ENCODE measurements around the gene SCIMP. TPM values are rescaled to one million over a fixed set of nuclear protein-coding genes. Genes with fewer than 3 reads are reported as not detected.

Gene SCIMP
- total and polyA plus RNA-seq, 2 of the 4 experiments (the other 2 are of a cell fraction) = not detected

DNA sequence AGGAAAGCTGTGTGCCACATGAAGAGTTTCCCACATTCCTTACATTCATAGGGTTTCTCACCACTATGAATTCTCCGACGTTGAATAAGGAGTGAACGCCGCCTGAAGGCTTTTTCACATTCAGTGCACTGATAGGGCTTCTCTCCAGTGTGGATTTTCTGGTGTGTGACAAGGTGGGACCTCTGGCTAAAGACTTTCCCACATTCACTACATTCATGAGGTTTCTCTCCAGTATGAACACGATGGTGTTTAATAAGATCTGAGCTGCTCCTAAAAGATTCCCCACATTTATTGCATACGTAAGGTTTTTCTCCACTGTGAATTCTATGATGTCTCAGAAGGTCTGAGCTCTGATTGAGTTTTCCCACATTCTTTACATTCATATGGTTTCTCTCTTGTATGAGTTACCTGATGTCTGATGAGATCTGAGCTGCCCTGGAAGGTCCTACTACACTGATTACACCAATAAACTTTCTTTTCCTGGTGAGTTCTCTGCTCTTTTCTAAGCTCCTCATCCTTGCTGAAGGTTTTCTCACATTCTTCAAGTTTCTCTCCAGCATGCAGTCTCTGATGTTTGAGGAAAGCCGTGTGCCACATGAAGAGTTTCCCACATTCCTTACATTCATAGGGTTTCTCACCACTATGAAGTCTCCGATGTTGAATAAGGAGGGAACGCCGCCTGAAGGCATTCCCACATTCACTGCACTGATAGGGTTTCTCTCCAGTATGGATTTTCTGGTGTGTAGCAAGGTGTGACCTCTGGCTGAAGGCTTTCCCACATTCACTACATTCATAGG, 53.0 kb downstream of the SCIMP start (continued):
- TF ChIP-seq, protein P1, sequence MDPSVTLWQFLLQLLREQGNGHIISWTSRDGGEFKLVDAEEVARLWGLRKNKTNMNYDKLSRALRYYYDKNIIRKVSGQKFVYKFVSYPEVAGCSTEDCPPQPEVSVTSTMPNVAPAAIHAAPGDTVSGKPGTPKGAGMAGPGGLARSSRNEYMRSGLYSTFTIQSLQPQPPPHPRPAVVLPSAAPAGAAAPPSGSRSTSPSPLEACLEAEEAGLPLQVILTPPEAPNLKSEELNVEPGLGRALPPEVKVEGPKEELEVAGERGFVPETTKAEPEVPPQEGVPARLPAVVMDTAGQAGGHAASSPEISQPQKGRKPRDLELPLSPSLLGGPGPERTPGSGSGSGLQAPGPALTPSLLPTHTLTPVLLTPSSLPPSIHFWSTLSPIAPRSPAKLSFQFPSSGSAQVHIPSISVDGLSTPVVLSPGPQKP (IDR thresholded peaks at IDR 0.05; ENCODE audit: borderline replicate concordance, low read depth, low read length) = no peak

DNA sequence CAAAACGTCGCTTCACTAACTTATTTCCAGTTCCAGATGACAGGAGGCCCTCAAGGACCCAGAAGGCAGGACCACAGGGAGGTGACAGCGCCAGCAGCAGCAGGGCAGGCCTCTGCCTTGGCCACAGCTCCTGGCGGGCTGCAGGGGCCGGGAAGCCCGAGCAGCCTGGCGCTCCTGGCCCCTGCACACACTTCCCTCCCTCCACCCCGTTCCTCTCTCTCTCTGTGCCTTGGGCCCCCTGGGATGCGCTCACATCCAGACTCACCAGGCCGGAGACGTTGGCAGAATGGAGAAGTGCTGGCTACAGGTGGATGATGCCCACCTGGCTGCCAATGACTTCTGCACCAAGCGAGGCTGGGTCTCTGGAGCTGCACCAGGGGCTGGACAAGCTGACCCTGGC, 55.7 kb downstream of the SCIMP start:
- no TSS peak for BruUV-seq (replicated peaks)
- CTCF ChIA-PET = no interaction called here
- Histone ChIP-seq H3K4me1 (ENCODE audit: control insufficient read depth, insufficient read depth, low read length) (no peaks in the 10 kb centered on the region), H3K36me3 (ENCODE audit: control insufficient read depth, insufficient read depth, low read length) (peaks cover 15% of the 10 kb centered on the region), H3K14ac (replicated peaks; ENCODE audit: low read depth, low read length) (no peak overlapping the region), H3K9ac (ENCODE audit: low read depth, low read length) (no peak overlapping the region), H3K23ac (ENCODE audit: low read depth, low read length) (no peak overlapping the region), H2AK9ac (replicated peaks; ENCODE audit: low read depth, low read length, poor library complexity) (no peak overlapping the region), H2AK5ac (ENCODE audit: low read depth, low read length) (no peak overlapping the region), H4K91ac (ENCODE audit: insufficient read depth, low read depth, low read length) (no peak overlapping the region), H2BK20ac (ENCODE audit: low read depth, low read length) (no peak overlapping the region), H3K56ac (ENCODE audit: extremely low read depth, insufficient read depth, low read length) (no peak overlapping the region), H3K4me2 (ENCODE audit: low read depth, low read length) (no peak overlapping the region), H3K27ac (ENCODE audit: insufficient read depth, low read length) (no peak overlapping the region), H3K4me3 (ENCODE audit: insufficient read depth, low read depth, low read length) (no peak overlapping the region), H4K20me1 (ENCODE audit: insufficient read depth, low read length) (no peaks in the 10 kb centered on the region), H2AFZ (replicated peaks; ENCODE audit: low read length, poor library complexity) (no peak overlapping the region), H3K79me1 (ENCODE audit: low read depth in 1 of 2, low read length in 2 of 2) (no peaks in the 10 kb centered on the region), H2BK5ac (ENCODE audit: low read depth, low read length, poor library complexity, severe bottlenecking) (no peak overlapping the region), H3K27me3 (ENCODE audit: control insufficient read depth, insufficient read depth, low read length) (no peaks in the 10 kb centered on the region), H3K4ac (ENCODE audit: low read depth, low read length) (no peak overlapping the region), H2BK15ac (ENCODE audit: low read depth, low read length) (no peak overlapping the region), H3K9me3 (ENCODE audit: control insufficient read depth, insufficient read depth, low read length) (peaks cover 59% of the 10 kb centered on the region), H4K5ac (ENCODE audit: low read depth, low read length) (no peak overlapping the region), H3K18ac (ENCODE audit: low read depth, low read length) (no peak overlapping the region), H3K9me1 (ENCODE audit: insufficient read depth, low read length) (no peaks in the 10 kb centered on the region), H4K8ac (ENCODE audit: low read depth in 2 of 2, low read length in 2 of 2) (no peak overlapping the region), H2BK120ac (ENCODE audit: low read depth, low read length) (no peak overlapping the region)
- intact Hi-C loops (cut with micrococcal nuclease) = no loop called here
- POLR2A ChIA-PET (ENCODE audit: unreplicated experiment) = no interaction called here
- dilution Hi-C loops (cut with HindIII; ENCODE audit: low sequenced_read_pairs, unreplicated experiment) = no loop called here
- TF ChIP-seq RAD21 (IDR thresholded peaks at IDR 0.05; ENCODE audit: low read length) (no peak), MXI1 (IDR thresholded peaks at IDR 0.05; ENCODE audit: borderline replicate concordance, low read depth, low read length) (no peak), SMC3 (IDR thresholded peaks at IDR 0.05; ENCODE audit: low read depth, low read length) (no peak), RFX5 (IDR thresholded peaks at IDR 0.05; ENCODE audit: low read depth, low read length) (no peak), NFE2L2 (IDR thresholded peaks at IDR 0.05; ENCODE audit: low read depth, low read length) (no peak), CEBPB (IDR thresholded peaks at IDR 0.05; ENCODE audit: low read depth, low read length) (no peak)
- in situ Hi-C loops (cut with MboI; ENCODE audit: low sequenced_read_pairs) = no loop called here
- WGBS, 2 experiments (ENCODE audit: extremely low coverage in 2 of 2, insufficient read length in 1 of 2) = 100% methylated on average over 4 of the region's 12 CpGs; no CpG with 5 or more reads in 1 of the 2 experiments
- DNase-seq (no peak), ATAC-seq (ENCODE audit: low read depth) (no peak)

Data from IMR-90 (cell line).